BLaER1 (cell line): ENCODE measurements around the gene RFX1.

Source experiments
- H3K27ac ChIP-seq: shearing (Covaris generic); formaldehyde crosslinking; 2 replicates; pipeline ENCODE4 v1.8.1; 2022
- H3K27me3 ChIP-seq: shearing (Covaris generic); formaldehyde crosslinking; 2 replicates; pipeline ENCODE4 v1.8.1; 2022
- H3K36me3 ChIP-seq: shearing (Covaris generic); formaldehyde crosslinking; 2 replicates; pipeline ENCODE4 v1.8.1; 2022
- H3K4me1 ChIP-seq: shearing (Covaris generic); formaldehyde crosslinking; 2 replicates; pipeline ENCODE4 v1.8.1; 2022
- H3K4me2 ChIP-seq: shearing (Covaris generic); formaldehyde crosslinking; 2 replicates; pipeline ENCODE4 v1.8.1; 2022
- H3K4me3 ChIP-seq: shearing (Covaris generic); formaldehyde crosslinking; 2 replicates; pipeline ENCODE4 v1.8.1; 2022
- H3K9ac ChIP-seq: shearing (Covaris generic); formaldehyde crosslinking; 2 replicates; pipeline ENCODE4 v1.8.1; 2022
- H3K9me3 ChIP-seq: shearing (Covaris generic); formaldehyde crosslinking; 2 replicates; pipeline ENCODE4 v1.8.1; 2022
- H4K20me1 ChIP-seq: shearing (Covaris generic); formaldehyde crosslinking; 2 replicates; pipeline ENCODE4 v1.8.1; 2022
- Cebpa-rat ChIP-seq: shearing (Covaris generic); IDR thresholded peaks from 2 replicates; pipeline ENCODE4 v1.8.1; 2022

RFX1 gene

GRCh38 chr19:13997631-13997962 is 8.5 kb downstream of the RFX1 start:
- Histone ChIP-seq H3K4me2 (no peak overlapping the region), H3K27me3 (no peaks in the 10 kb centered on the region), H3K27ac (peak overlapping the region; percentile 26; the same call in 1 of the 2 replicates), H3K9ac (0 out of 2 replicates have a peak overlapping the region, but pooled peaks have one; percentile 15), H4K20me1 (no peaks in the 10 kb centered on the region), H3K9me3 (peaks cover 12% of the 10 kb centered on the region), H3K4me1 (peaks cover 47% of the 10 kb centered on the region), H3K36me3 (peaks cover 50% of the 10 kb centered on the region), H3K4me3 (no peak overlapping the region)
- no peak for TF ChIP-seq Cebpa-rat

- Histone ChIP-seq H3K36me3 (peaks cover 55% of the 10 kb centered on the region), H3K4me3 (no peak overlapping the region), H3K4me2 (no peak overlapping the region), H3K9me3 (peaks cover 12% of the 10 kb centered on the region), H3K4me1 (peaks cover 42% of the 10 kb centered on the region), H3K27ac (peak overlapping the region; percentile 26; the same call in 1 of the 2 replicates), H4K20me1 (no peaks in the 10 kb centered on the region), H3K27me3 (no peaks in the 10 kb centered on the region), H3K9ac (0 out of 2 replicates have a peak overlapping the region, but pooled peaks have one; percentile 15)
- TF ChIP-seq Cebpa-rat = no peak
Measured at GRCh38 chr19:13996928-13997630, 9.0 kb downstream of the RFX1 start.

- H3K27me3 ChIP-seq = no peaks in the 10 kb centered on the region
- H3K9me3 ChIP-seq = peaks cover 12% of the 10 kb centered on the region
- peaks cover 64% of the 10 kb centered on the region for H3K36me3 ChIP-seq
- no peaks in the 10 kb centered on the region for H4K20me1 ChIP-seq
- no peak overlapping the region for H3K4me2 ChIP-seq
- H3K9ac ChIP-seq = no peak overlapping the region
- no peak overlapping the region for H3K27ac ChIP-seq
- H3K4me1 ChIP-seq = peaks cover 42% of the 10 kb centered on the region
- no peak overlapping the region for H3K4me3 ChIP-seq
- TF ChIP-seq Cebpa-rat = no peak
Measured at GRCh38 chr19:13995878-13996765, 10.0 kb downstream of the RFX1 start.

- Histone ChIP-seq H3K27ac (0 out of 2 replicates have a peak overlapping the region, but pooled peaks have one; percentile 2), H3K27me3 (no peaks in the 10 kb centered on the region), H3K4me1 (peaks cover 39% of the 10 kb centered on the region), H3K4me3 (no peak overlapping the region), H3K9ac (no peak overlapping the region), H3K36me3 (peaks cover 69% of the 10 kb centered on the region), H3K9me3 (peaks cover 12% of the 10 kb centered on the region), H4K20me1 (no peaks in the 10 kb centered on the region), H3K4me2 (no peak overlapping the region)
- TF ChIP-seq Cebpa-rat = no peak
Measured at GRCh38 chr19:13995017-13995728, 10.9 kb downstream of the RFX1 start.

- Histone ChIP-seq H4K20me1 (no peaks in the 10 kb centered on the region), H3K4me1 (peaks cover 49% of the 10 kb centered on the region), H3K27me3 (no peaks in the 10 kb centered on the region), H3K36me3 (peaks cover 58% of the 10 kb centered on the region), H3K4me2 (peak overlapping the region; percentile 18; the same call in 1 of the 2 replicates), H3K9me3 (peaks cover 2% of the 10 kb centered on the region; the same call in 1 of the 2 replicates), H3K27ac (peak overlapping the region; percentile 62), H3K4me3 (no peak overlapping the region), H3K9ac (0 out of 2 replicates have a peak overlapping the region, but pooled peaks have one; percentile 19)
- TF ChIP-seq Cebpa-rat = no peak
Measured at GRCh38 chr19:13993590-13994300, 12.4 kb downstream of the RFX1 start.

- H3K36me3 ChIP-seq = peaks cover 46% of the 10 kb centered on the region
- H3K9ac ChIP-seq = no peak overlapping the region
- no peaks in the 10 kb centered on the region for H4K20me1 ChIP-seq
- no peaks in the 10 kb centered on the region for H3K27me3 ChIP-seq
- peaks cover 56% of the 10 kb centered on the region for H3K4me1 ChIP-seq
- H3K9me3 ChIP-seq = no peaks in the 10 kb centered on the region
- H3K27ac ChIP-seq = no peak overlapping the region
- no peak for TF ChIP-seq Cebpa-rat
- no peak overlapping the region for H3K4me3 ChIP-seq
- H3K4me2 ChIP-seq = no peak overlapping the region
Measured at GRCh38 chr19:13992025-13992424, 14.1 kb downstream of the RFX1 start.

- Histone ChIP-seq H3K27ac (0 out of 2 replicates have a peak overlapping the region, but pooled peaks have one; percentile 30), H3K4me1 (peaks cover 72% of the 10 kb centered on the region), H3K36me3 (peaks cover 30% of the 10 kb centered on the region), H3K9ac (no peak overlapping the region), H3K4me3 (no peak overlapping the region), H3K9me3 (no peaks in the 10 kb centered on the region), H3K4me2 (no peak overlapping the region; the same call in 1 of the 2 replicates), H4K20me1 (no peaks in the 10 kb centered on the region), H3K27me3 (no peaks in the 10 kb centered on the region)
- no peak for TF ChIP-seq Cebpa-rat
Measured at GRCh38 chr19:13990085-13990484, 16.0 kb downstream of the RFX1 start.

GRCh38 chr19:13989487-13989886 is 16.6 kb downstream of the RFX1 start:
- H3K4me1 ChIP-seq = peaks cover 78% of the 10 kb centered on the region
- peak overlapping the region; percentile 49; the same call in 1 of the 2 replicates for H3K27ac ChIP-seq
- peaks cover 28% of the 10 kb centered on the region for H3K36me3 ChIP-seq
- no peaks in the 10 kb centered on the region for H3K9me3 ChIP-seq
- 0 out of 2 replicates have a peak overlapping the region, but pooled peaks have one; percentile 19 for H3K9ac ChIP-seq
- H3K4me3 ChIP-seq = no peak overlapping the region
- no peak overlapping the region; the same call in 1 of the 2 replicates for H3K4me2 ChIP-seq
- no peaks in the 10 kb centered on the region for H3K27me3 ChIP-seq
- no peak for TF ChIP-seq Cebpa-rat
- no peaks in the 10 kb centered on the region for H4K20me1 ChIP-seq
